Measurements from ENCODE around the gene TMOD1. TPM values are rescaled to one million over a fixed set of nuclear protein-coding genes. Genes with fewer than 3 reads are reported as not detected.
"Not testable (repeated sequence)": the region's sequence is repeated elsewhere in the genome, so short reads cannot be mapped to it uniquely, and the experiment has no call there.

Gene TMOD1
- total RNA-seq, 4 donors from 2014 or later, result 33.4 to 38.6 (median 37.0) TPM

GRCh38 chr9:97572892-97573365 lies 71.5 kb downstream of the TMOD1 start:
- no peak for DNase-seq
- H3K36me3 ChIP-seq, result peaks cover 6 to 16% of the 10 kb centered on the region in 2 donors
- 81 to 87% methylated on average over 3 to 6 of the region's 6 CpGs for WGBS, 2 donors
- H3K9me3 ChIP-seq, result no peaks in the 10 kb centered on the region
- intact Hi-C loops (cut with DNase I), result no loop called here
- H3K27me3 ChIP-seq, result no peaks in the 10 kb centered on the region
- TF ChIP-seq, protein P1, sequence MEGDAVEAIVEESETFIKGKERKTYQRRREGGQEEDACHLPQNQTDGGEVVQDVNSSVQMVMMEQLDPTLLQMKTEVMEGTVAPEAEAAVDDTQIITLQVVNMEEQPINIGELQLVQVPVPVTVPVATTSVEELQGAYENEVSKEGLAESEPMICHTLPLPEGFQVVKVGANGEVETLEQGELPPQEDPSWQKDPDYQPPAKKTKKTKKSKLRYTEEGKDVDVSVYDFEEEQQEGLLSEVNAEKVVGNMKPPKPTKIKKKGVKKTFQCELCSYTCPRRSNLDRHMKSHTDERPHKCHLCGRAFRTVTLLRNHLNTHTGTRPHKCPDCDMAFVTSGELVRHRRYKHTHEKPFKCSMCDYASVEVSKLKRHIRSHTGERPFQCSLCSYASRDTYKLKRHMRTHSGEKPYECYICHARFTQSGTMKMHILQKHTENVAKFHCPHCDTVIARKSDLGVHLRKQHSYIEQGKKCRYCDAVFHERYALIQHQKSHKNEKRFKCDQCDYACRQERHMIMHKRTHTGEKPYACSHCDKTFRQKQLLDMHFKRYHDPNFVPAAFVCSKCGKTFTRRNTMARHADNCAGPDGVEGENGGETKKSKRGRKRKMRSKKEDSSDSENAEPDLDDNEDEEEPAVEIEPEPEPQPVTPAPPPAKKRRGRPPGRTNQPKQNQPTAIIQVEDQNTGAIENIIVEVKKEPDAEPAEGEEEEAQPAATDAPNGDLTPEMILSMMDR (IDR thresholded peaks at IDR 0.05), result no peak
- TF ChIP-seq POLR2A (IDR thresholded peaks at IDR 0.05), result no peak
- peaks cover 14 to 15% of the 10 kb centered on the region in 2 donors for H3K4me1 ChIP-seq
- no peak overlapping the region for H3K4me3 ChIP-seq (replicated peaks in 1 of 3)
- no peak overlapping the region for H3K27ac ChIP-seq

DNA sequence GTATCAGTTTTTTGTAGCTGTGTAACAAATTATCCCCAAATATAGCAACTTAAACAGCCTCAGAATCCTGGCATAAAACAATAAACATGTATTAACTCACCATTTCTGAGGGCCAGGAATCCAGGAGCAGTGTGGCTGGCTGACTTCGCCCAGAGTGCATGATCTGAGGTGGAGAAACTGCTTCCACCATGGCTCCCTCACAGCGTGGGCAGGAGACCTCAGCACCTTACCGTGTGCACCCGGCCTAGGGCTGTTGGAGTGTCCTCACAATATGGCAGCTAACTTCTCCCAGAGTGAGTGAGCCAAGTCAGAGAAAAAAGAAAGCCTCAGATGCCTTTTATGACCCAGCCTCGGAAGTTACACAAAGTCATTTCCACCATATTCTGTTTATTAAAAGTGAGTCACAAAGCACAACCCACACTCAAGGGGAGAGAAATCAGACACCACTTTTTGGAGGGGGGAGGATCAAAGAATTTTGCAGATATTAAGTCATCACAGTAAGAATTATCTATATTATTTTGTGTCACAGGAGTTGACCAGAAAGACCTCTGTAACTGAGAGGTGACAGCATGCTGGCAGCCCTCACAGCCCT lies 72.1 kb downstream of the TMOD1 start:
- H3K27me3 ChIP-seq, result no peaks in the 10 kb centered on the region
- H3K27ac ChIP-seq, result no peak overlapping the region
- H3K4me3 ChIP-seq (replicated peaks in 1 of 3), result no peak overlapping the region
- no peak for DNase-seq
- intact Hi-C loops (cut with DNase I), result no loop called here
- peaks cover 14 to 15% of the 10 kb centered on the region in 2 donors for H3K4me1 ChIP-seq
- no peaks in the 10 kb centered on the region for H3K9me3 ChIP-seq
- TF ChIP-seq, protein P1 (IDR thresholded peaks at IDR 0.05), result no peak
- peaks cover 6 to 16% of the 10 kb centered on the region in 2 donors for H3K36me3 ChIP-seq
- WGBS, 2 donors, result 92 to 97% methylated on average over 5 of the region's 5 CpGs

- H3K27me3 ChIP-seq; H3K9me3 ChIP-seq; H3K27ac ChIP-seq; H3K4me3 ChIP-seq (replicated peaks in 1 of 3); DNase-seq; intact Hi-C loops (cut with DNase I): not testable (repeated sequence)
- peaks cover 6 to 14% of the 10 kb centered on the region in 2 donors for H3K36me3 ChIP-seq
- 90 to 99% methylated on average over 6 to 22 of the region's 47 CpGs for WGBS, 2 donors
- peaks cover 14 to 15% of the 10 kb centered on the region in 2 donors for H3K4me1 ChIP-seq
Measured at GRCh38 chr9:97574101-97574571, 72.7 kb downstream of the TMOD1 start.

- DNase-seq; H3K27me3 ChIP-seq; H3K9me3 ChIP-seq; intact Hi-C loops (cut with DNase I); H3K27ac ChIP-seq; H3K4me3 ChIP-seq (replicated peaks in 1 of 3); H3K36me3 ChIP-seq: not testable (repeated sequence)
- WGBS, 2 donors, result 90% methylated on average over 21 of the region's 21 CpGs
- peaks cover 14 to 15% of the 10 kb centered on the region in 2 donors for H3K4me1 ChIP-seq
Measured at GRCh38 chr9:97574921-97575672, 73.6 kb downstream of the TMOD1 start.

GRCh38 chr9:97575673-97576200 lies 74.3 kb downstream of the TMOD1 start:
- Histone ChIP-seq H3K4me3 (replicated peaks in 1 of 3) (no peak overlapping the region), H3K4me1 (peaks cover 10% of the 10 kb centered on the region in 2 donors), H3K9me3 (no peaks in the 10 kb centered on the region), H3K27me3 (no peaks in the 10 kb centered on the region), H3K27ac (no peak overlapping the region), H3K36me3 (peaks cover 6% of the 10 kb centered on the region in 2 donors)
- DNase-seq, result no peak
- 91 to 92% methylated on average over 11 of the region's 11 CpGs for WGBS, 2 donors
- TF ChIP-seq POLR2A (IDR thresholded peaks at IDR 0.05), result no peak
- intact Hi-C loops (cut with DNase I), result no loop called here

GRCh38 chr9:97577051-97577450 lies 75.6 kb downstream of the TMOD1 start:
- Histone ChIP-seq H3K4me1 (no peaks in the 10 kb centered on the region), H3K27ac (no peak overlapping the region), H3K27me3 (no peaks in the 10 kb centered on the region), H3K4me3 (replicated peaks in 1 of 3) (no peak overlapping the region), H3K9me3 (no peaks in the 10 kb centered on the region), H3K36me3 (peaks cover 6% of the 10 kb centered on the region in 2 donors)
- DNase-seq, result no peak
- TF ChIP-seq, protein P1 (IDR thresholded peaks at IDR 0.05), result no peak
- no peak for TF ChIP-seq POLR2A (IDR thresholded peaks at IDR 0.05)
- intact Hi-C loops (cut with DNase I), result no loop called here
- 75 to 91% methylated on average over 5 of the region's 5 CpGs for WGBS, 2 donors

All from thyroid gland (tissue), 4 donors.